GM23338 (cell line): ENCODE measurements around the gene ATIC.

Experiments used
- CREB1 ChIP-seq: fragments of 250-450 bp; sonication (Bioruptor Pico); IDR thresholded peaks from 2 replicates; pipeline ENCODE4 v1.5.0; 2020; ENCODE audit warnings: low read depth, mild to moderate bottlenecking, moderate library complexity
- ETS1 ChIP-seq: IDR thresholded peaks from 2 replicates; pipeline ENCODE4 v1.6.1; 2016; ENCODE audit warnings: antibody characterized with exemption
- EZH2 ChIP-seq: fragments of 200-600 bp; sonication (generic); IDR thresholded peaks from one replicate; pipeline ENCODE4 v1.8.0; 2017; ENCODE audit warnings: antibody characterized with exemption, mild to moderate bottlenecking, low read depth; ENCODE audit not compliant: unreplicated experiment
- EZH2phosphoT487 ChIP-seq: fragments of 200-600 bp; sonication (generic); IDR thresholded peaks from one replicate; pipeline ENCODE4 v1.8.1; 2018; ENCODE audit warnings: antibody characterized with exemption; ENCODE audit not compliant: unreplicated experiment
- JUNB ChIP-seq: IDR thresholded peaks from one replicate; pipeline ENCODE4 v1.6.1; 2016; ENCODE audit warnings: antibody characterized with exemption; ENCODE audit not compliant: unreplicated experiment
- NANOG ChIP-seq: IDR thresholded peaks from 2 replicates; pipeline ENCODE4 v1.6.1; 2016; ENCODE audit warnings: antibody characterized with exemption, borderline replicate concordance
- POLR2AphosphoS5 ChIP-seq: IDR thresholded peaks from 2 replicates; pipeline ENCODE4 v1.6.1; 2016; ENCODE audit warnings: antibody characterized with exemption, low read depth
- REST ChIP-seq: IDR thresholded peaks from one replicate; pipeline ENCODE4 v1.6.1; 2018; ENCODE audit warnings: antibody characterized with exemption; ENCODE audit not compliant: unreplicated experiment
- ZNF114 ChIP-seq: fragments of 250-450 bp; sonication (Bioruptor Pico); IDR thresholded peaks from 2 replicates; pipeline ENCODE4 v1.5.0; 2020; ENCODE audit warnings: mild to moderate bottlenecking, moderate library complexity
- ZNF331 ChIP-seq: fragments of 250-450 bp; sonication (Bioruptor Pico); IDR thresholded peaks from 2 replicates; pipeline ENCODE4 v1.5.0; 2020; ENCODE audit warnings: low read depth, mild to moderate bottlenecking, moderate library complexity
- TF ChIP-seq, protein P1 (sequence below), 2 experiments: fragments of 200-600 bp in 1 of 2; sonication (generic) in 1 of 2; conservative IDR thresholded peaks; 2 replicates each; pipeline versions ENCODE4 v1.5.1 to v1.6.1; 2016 to 2017; ENCODE audit warnings: antibody characterized with exemption in 2 of 2, low read depth in 2 of 2, mild to moderate bottlenecking in 2 of 2, moderate library complexity in 1 of 2

GRCh38 chr2:215320102-215320501 lies 8.2 kb downstream of the ATIC start:
- TF ChIP-seq, protein P1, sequence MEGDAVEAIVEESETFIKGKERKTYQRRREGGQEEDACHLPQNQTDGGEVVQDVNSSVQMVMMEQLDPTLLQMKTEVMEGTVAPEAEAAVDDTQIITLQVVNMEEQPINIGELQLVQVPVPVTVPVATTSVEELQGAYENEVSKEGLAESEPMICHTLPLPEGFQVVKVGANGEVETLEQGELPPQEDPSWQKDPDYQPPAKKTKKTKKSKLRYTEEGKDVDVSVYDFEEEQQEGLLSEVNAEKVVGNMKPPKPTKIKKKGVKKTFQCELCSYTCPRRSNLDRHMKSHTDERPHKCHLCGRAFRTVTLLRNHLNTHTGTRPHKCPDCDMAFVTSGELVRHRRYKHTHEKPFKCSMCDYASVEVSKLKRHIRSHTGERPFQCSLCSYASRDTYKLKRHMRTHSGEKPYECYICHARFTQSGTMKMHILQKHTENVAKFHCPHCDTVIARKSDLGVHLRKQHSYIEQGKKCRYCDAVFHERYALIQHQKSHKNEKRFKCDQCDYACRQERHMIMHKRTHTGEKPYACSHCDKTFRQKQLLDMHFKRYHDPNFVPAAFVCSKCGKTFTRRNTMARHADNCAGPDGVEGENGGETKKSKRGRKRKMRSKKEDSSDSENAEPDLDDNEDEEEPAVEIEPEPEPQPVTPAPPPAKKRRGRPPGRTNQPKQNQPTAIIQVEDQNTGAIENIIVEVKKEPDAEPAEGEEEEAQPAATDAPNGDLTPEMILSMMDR (conservative IDR thresholded peaks at IDR 0.05; ENCODE audit: low read depth in 2 of 2) = no peak
- TF ChIP-seq POLR2AphosphoS5 (no peak), ZNF331 (CRISPR knock-in tag) (no peak), NANOG (no peak), REST (no peak), ETS1 (no peak), EZH2 (no peak), CREB1 (CRISPR knock-in tag) (no peak), JUNB (no peak), ZNF114 (no peak), EZH2phosphoT487 (no peak)
